IMR-90 (cell line): ENCODE data around the gene PLEKHJ1.

Experiments
- BHLHE40 ChIP-seq: fragments of 150-350 bp; IDR thresholded peaks from 2 replicates; pipeline ENCODE4 v1.6.1; 2016; ENCODE audit warnings: mild to moderate bottlenecking, low read depth, low read length
- CEBPB ChIP-seq: IDR thresholded peaks from 2 replicates; pipeline ENCODE4 v1.6.1; 2012; ENCODE audit warnings: low read depth, low read length, improper control_type of control experiment
- ELK1 ChIP-seq: fragments of 150-350 bp; IDR thresholded peaks from 2 replicates; pipeline ENCODE4 v1.6.1; 2016; ENCODE audit warnings: low read depth, mild to moderate bottlenecking, low read length, moderate library complexity, borderline replicate concordance
- MAFK ChIP-seq: IDR thresholded peaks from 2 replicates; pipeline ENCODE4 v1.6.1; 2012; ENCODE audit warnings: low read depth, low read length, improper control_type of control experiment
- MAZ ChIP-seq: IDR thresholded peaks from 2 replicates; pipeline ENCODE4 v1.6.1; 2012; ENCODE audit warnings: low read depth, mild to moderate bottlenecking, low read length, improper control_type of control experiment, moderate library complexity, borderline replicate concordance
- MXI1 ChIP-seq: IDR thresholded peaks from 2 replicates; pipeline ENCODE4 v1.6.1; 2012; ENCODE audit warnings: low read depth, mild to moderate bottlenecking, low read length, moderate library complexity, borderline replicate concordance
- NFE2L2 ChIP-seq: fragments of 150-350 bp; IDR thresholded peaks from 2 replicates; pipeline ENCODE4 v1.6.1; 2016; ENCODE audit warnings: low read depth, mild to moderate bottlenecking, low read length
- POLR2A ChIP-seq: IDR thresholded peaks from 2 replicates; pipeline ENCODE4 v1.6.1; 2012; ENCODE audit warnings: mild to moderate bottlenecking, low read depth, low read length
- RAD21 ChIP-seq: IDR thresholded peaks from 2 replicates; pipeline ENCODE4 v1.6.1; 2012; ENCODE audit warnings: low read length, improper control_type of control experiment
- RCOR1 ChIP-seq: IDR thresholded peaks from 2 replicates; pipeline ENCODE4 v1.6.1; 2012; ENCODE audit warnings: mild to moderate bottlenecking, low read length, improper control_type of control experiment; ENCODE audit not compliant: insufficient replicate concordance
- SMC3 ChIP-seq: fragments of 150-350 bp; IDR thresholded peaks from 2 replicates; pipeline ENCODE4 v1.6.1; 2016; ENCODE audit warnings: low read depth, mild to moderate bottlenecking, antibody characterized with exemption, low read length, moderate library complexity
- USF2 ChIP-seq: fragments of 150-350 bp; IDR thresholded peaks from 2 replicates; pipeline ENCODE4 v1.6.1; 2017; ENCODE audit warnings: mild to moderate bottlenecking, antibody characterized with exemption, low read length, low read depth
- TF ChIP-seq, protein P1 (sequence below): conservative IDR thresholded peaks from 2 replicates; pipeline ENCODE4 v1.5.1; 2012; ENCODE audit warnings: mild to moderate bottlenecking, low read depth, low read length, improper control_type of control experiment

DNA sequence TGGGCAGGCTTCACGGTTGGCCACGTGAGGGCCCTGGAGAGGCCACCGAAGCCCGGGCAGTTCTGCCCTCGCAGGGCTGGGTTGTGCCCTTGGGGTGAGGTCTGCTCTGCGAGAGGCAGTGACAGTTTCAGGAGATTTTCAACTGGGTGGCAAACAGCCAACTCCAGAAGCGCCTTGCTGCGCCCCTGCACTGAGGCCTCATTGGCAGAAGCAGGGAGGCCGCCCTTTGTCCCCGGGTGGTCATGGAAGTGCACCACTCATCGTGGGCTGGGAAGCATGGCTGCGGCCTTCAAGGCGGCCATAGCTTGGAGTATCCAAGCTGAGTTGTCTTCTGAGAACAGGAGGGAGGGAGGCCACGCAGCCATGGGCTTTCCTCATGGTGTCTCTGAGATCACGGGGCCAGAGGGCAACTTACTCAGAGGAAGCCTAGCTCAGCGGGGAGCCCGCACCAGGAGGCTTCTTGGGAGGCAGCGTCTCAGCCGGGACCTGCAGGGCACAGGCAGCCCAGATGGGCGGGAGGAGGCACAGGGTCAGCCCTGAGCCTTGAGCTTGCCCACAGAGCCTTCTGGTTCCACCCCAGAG is 14.8 kb downstream of the PLEKHJ1 start:
- TF ChIP-seq, protein P1, sequence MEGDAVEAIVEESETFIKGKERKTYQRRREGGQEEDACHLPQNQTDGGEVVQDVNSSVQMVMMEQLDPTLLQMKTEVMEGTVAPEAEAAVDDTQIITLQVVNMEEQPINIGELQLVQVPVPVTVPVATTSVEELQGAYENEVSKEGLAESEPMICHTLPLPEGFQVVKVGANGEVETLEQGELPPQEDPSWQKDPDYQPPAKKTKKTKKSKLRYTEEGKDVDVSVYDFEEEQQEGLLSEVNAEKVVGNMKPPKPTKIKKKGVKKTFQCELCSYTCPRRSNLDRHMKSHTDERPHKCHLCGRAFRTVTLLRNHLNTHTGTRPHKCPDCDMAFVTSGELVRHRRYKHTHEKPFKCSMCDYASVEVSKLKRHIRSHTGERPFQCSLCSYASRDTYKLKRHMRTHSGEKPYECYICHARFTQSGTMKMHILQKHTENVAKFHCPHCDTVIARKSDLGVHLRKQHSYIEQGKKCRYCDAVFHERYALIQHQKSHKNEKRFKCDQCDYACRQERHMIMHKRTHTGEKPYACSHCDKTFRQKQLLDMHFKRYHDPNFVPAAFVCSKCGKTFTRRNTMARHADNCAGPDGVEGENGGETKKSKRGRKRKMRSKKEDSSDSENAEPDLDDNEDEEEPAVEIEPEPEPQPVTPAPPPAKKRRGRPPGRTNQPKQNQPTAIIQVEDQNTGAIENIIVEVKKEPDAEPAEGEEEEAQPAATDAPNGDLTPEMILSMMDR, result no peak
- TF ChIP-seq MAFK, result no peak
- no peak for TF ChIP-seq CEBPB
- no peak for TF ChIP-seq RCOR1
- no peak for TF ChIP-seq NFE2L2
- TF ChIP-seq MAZ, result no peak
- no peak for TF ChIP-seq POLR2A
- TF ChIP-seq BHLHE40, result no peak
- TF ChIP-seq ELK1, result no peak
- no peak for TF ChIP-seq RAD21
- no peak for TF ChIP-seq SMC3
- no peak for TF ChIP-seq MXI1
- TF ChIP-seq USF2, result no peak
